HepG2 (cell line): Measurements from ENCODE around the gene MAP1LC3A. TPM values are rescaled to one million over a fixed set of nuclear protein-coding genes. Genes with fewer than 3 reads are reported as not detected.

ENCODE experiments used
- AHR ChIP-seq: IDR thresholded peaks from 2 replicates; pipeline ENCODE4 v1.6.1; 2018; ENCODE audit warnings: missing genetic modification reagents, missing compliant biosample characterization
- CENPBD1 ChIP-seq: sonication (generic); formaldehyde crosslinking; IDR thresholded peaks from 2 replicates; pipeline ENCODE4 v1.8.0; 2022; ENCODE audit warnings: missing genetic modification reagents, low read depth, mild to moderate bottlenecking, borderline replicate concordance
- GLMP ChIP-seq: sonication (generic); formaldehyde crosslinking; IDR thresholded peaks from 2 replicates; pipeline ENCODE4 v1.9.0; 2021; ENCODE audit warnings: missing genetic modification reagents, mild to moderate bottlenecking, borderline replicate concordance
- IKZF4 ChIP-seq: sonication (generic); formaldehyde crosslinking; IDR thresholded peaks from 2 replicates; pipeline ENCODE4 v1.5.1; 2020; ENCODE audit warnings: borderline replicate concordance, mild to moderate bottlenecking, low read depth, missing genetic modification reagents; ENCODE audit errors: not compliant biosample characterization
- JDP2 ChIP-seq: sonication (generic); formaldehyde crosslinking; IDR thresholded peaks from 2 replicates; pipeline ENCODE4 v1.8.1; 2022; ENCODE audit warnings: missing genetic modification reagents, borderline replicate concordance
- MTERF4 ChIP-seq: sonication (generic); formaldehyde crosslinking; IDR thresholded peaks from 2 replicates; pipeline ENCODE4 v1.8.0; 2023; ENCODE audit warnings: mild to moderate bottlenecking, missing genetic modification reagents
- NFATC3 ChIP-seq: sonication (generic); formaldehyde crosslinking; IDR thresholded peaks from 2 replicates; pipeline ENCODE4 v1.5.1; 2020; ENCODE audit warnings: mild to moderate bottlenecking, missing genetic modification reagents
- SMARCE1 ChIP-seq: fragments of 450-650 bp; IDR thresholded peaks from 2 replicates; pipeline ENCODE4 v1.6.1; 2017; ENCODE audit warnings: borderline replicate concordance
- SRF ChIP-seq: IDR thresholded peaks from 2 replicates; pipeline ENCODE4 v1.6.1; 2011; ENCODE audit warnings: mild to moderate bottlenecking, low read depth, low read length, moderate library complexity
- ZFP82 ChIP-seq: sonication (generic); formaldehyde crosslinking; IDR thresholded peaks from 2 replicates; pipeline ENCODE4 v1.5.1; 2020; ENCODE audit warnings: mild to moderate bottlenecking, missing genetic modification reagents, borderline replicate concordance
- ZNF263 ChIP-seq: sonication (generic); formaldehyde crosslinking; IDR thresholded peaks from 2 replicates; pipeline ENCODE4 v1.4.0; 2020; ENCODE audit warnings: missing genetic modification reagents
- ZNF282 ChIP-seq: fragments of 450-650 bp; IDR thresholded peaks from 2 replicates; pipeline ENCODE4 v1.6.1; 2018; ENCODE audit not compliant: partially characterized antibody
- ZNF503 ChIP-seq: sonication (generic); formaldehyde crosslinking; IDR thresholded peaks from 2 replicates; pipeline ENCODE4 v1.4.0; 2020; ENCODE audit warnings: missing genetic modification reagents
- ZNF670 ChIP-seq: sonication (generic); formaldehyde crosslinking; IDR thresholded peaks from 2 replicates; pipeline ENCODE4 v1.8.0; 2022; ENCODE audit warnings: mild to moderate bottlenecking, missing genetic modification reagents, borderline replicate concordance
- ZNF709 ChIP-seq: sonication (generic); formaldehyde crosslinking; IDR thresholded peaks from 2 replicates; pipeline ENCODE4 v1.5.0; 2020; ENCODE audit warnings: mild to moderate bottlenecking, missing genetic modification reagents
- ZNF749 ChIP-seq: sonication (generic); formaldehyde crosslinking; IDR thresholded peaks from 2 replicates; pipeline ENCODE4 v1.8.0; 2022; ENCODE audit warnings: mild to moderate bottlenecking, missing genetic modification reagents, moderate library complexity, borderline replicate concordance
- ZSCAN20 ChIP-seq: sonication (generic); formaldehyde crosslinking; IDR thresholded peaks from 2 replicates; pipeline ENCODE4 v1.4.0; 2020; ENCODE audit warnings: missing genetic modification reagents, mild to moderate bottlenecking, borderline replicate concordance
- polyA plus RNA-seq, 8 experiments: library from polyadenylated mRNA; depleted of rRNA in 3 of 8; stranded (reverse) in 7 of 8; unstranded in 1 of 8; fragments of >200 nt; fragmentation: Illumina TruSeq in 4 of 8; extraction: Trizol in 4 of 8; gene quantifications; 2 replicates each; pipeline versions ENCODE4 v1.2.1 to v1.2.3, GENCODE V29; 2011 to 2016; ENCODE audit warnings: low read depth in 4 of 8, missing spikeins in 1 of 8, mixed read lengths in 1 of 8; ENCODE audit not compliant: insufficient read depth in 1 of 8
- total RNA-seq, 5 experiments: library from RNA; depleted of rRNA; stranded (reverse); fragments of >200 nt; fragmentation: Illumina TruSeq; extraction: Trizol; gene quantifications; 2 replicates each; pipeline ENCODE4 v1.2.3, GENCODE V29; 2016; ENCODE audit warnings: low read depth in 1 of 5

MAP1LC3A gene
- total and polyA plus RNA-seq, 2 of the 13 experiments (the other 11 are each of a cell fraction or from before 2014, with no cell fraction given) = not detected

GRCh38 chr20:34525709-34526416 lies 32.7 kb upstream of the MAP1LC3A start (continued):
- TF ChIP-seq ZNF503 (CRISPR knock-in tag) (peak; percentile 79; the same call in 1 of the 2 replicates), IKZF4 (CRISPR knock-in tag) (peak; percentile 26), NFATC3 (no peak), ZNF282 (no peak), SMARCE1 (no peak), CENPBD1 (CRISPR knock-in tag) (no peak), MTERF4 (CRISPR knock-in tag) (no peak), ZFP82 (CRISPR knock-in tag) (no peak), ZNF749 (CRISPR knock-in tag) (no peak), ZNF670 (CRISPR knock-in tag) (peak; percentile 98), ZSCAN20 (CRISPR knock-in tag) (no peak), ZNF263 (CRISPR knock-in tag) (peak; percentile 62; the same call in 1 of the 2 replicates), GLMP (CRISPR knock-in tag) (no peak), SRF (no peak), ZNF709 (CRISPR knock-in tag) (peak; percentile 48; the same call in 1 of the 2 replicates), AHR (CRISPR knock-in tag) (peak; percentile 93; the same call in 1 of the 2 replicates), JDP2 (no peak)
